ENCODE data around the gene NCOR1.

GRCh38 chr17:16247586-16247984, 32.3 kb upstream of the NCOR1 start:
- TF ChIP-seq LEF1 (IDR thresholded peaks at IDR 0.05; ENCODE audit: borderline replicate concordance) = no peak
- TF ChIP-seq FOXK2 (IDR thresholded peaks at IDR 0.05) = no peak
- TF ChIP-seq SP1 (IDR thresholded peaks at IDR 0.05) = no peak
- no peak for TF ChIP-seq SUZ12 (IDR thresholded peaks at IDR 0.05)
- no peak for TF ChIP-seq FOXM1 (IDR thresholded peaks at IDR 0.05; ENCODE audit: borderline replicate concordance)
